Adrenal gland (tissue), 12 donors: ENCODE data around the gene MSANTD2. TPM values are rescaled to one million over a fixed set of nuclear protein-coding genes. Genes with fewer than 3 reads are reported as not detected.

Experiments used
- DNase-seq, 7 donors: peaks; one replicate each; pipeline ENCODE4 v3.0.0-alpha.2; 2019 to 2020
- H3K27ac ChIP-seq, 5 donors: fragments of 200-600 bp; sonication (generic) in 4 of 5; 1 replicate in 3 of 5; 2 replicates in 2 of 5; pipeline versions ENCODE4 v1.5.1 to v1.8.0; 2016 to 2020; ENCODE audit warnings: mild to moderate bottlenecking in 1 of 5
- H3K27me3 ChIP-seq: fragments of 200-600 bp; 2 replicates; pipeline ENCODE4 v1.8.0; 2021
- H3K36me3 ChIP-seq, 2 donors: fragments of 200-600 bp; replicated peaks in 1 of 2; 1 replicate in 1 of 2; 2 replicates in 1 of 2; pipeline versions ENCODE4 v1.5.1 to v1.8.0; 2018 to 2022
- H3K4me1 ChIP-seq, 2 donors: fragments of 200-600 bp; replicated peaks in 1 of 2; 1 replicate in 1 of 2; 2 replicates in 1 of 2; pipeline versions ENCODE4 v1.5.1 to v1.8.0; 2018 to 2021
- H3K4me3 ChIP-seq, 4 donors: fragments of 200-600 bp; sonication (generic) in 3 of 4; one replicate each; pipeline ENCODE4 v1.5.1; 2016 to 2018
- H3K9me3 ChIP-seq, 3 donors: fragments of 200-600 bp; sonication (generic) in 1 of 3; replicated peaks in 1 of 3; 1 replicate in 2 of 3; 2 replicates in 1 of 3; pipeline versions ENCODE4 v1.5.1 to v1.8.0; 2016 to 2021
- POLR2A ChIP-seq, 2 donors: fragments of 450-650 bp; IDR thresholded peaks; one replicate each; pipeline ENCODE4 v1.6.1; 2017; ENCODE audit warnings: antibody characterized with exemption in 2 of 2, mild to moderate bottlenecking in 2 of 2, moderate library complexity in 1 of 2
- WGBS, 4 donors: extraction: QIAGEN DNeasy Blood & Tissue Kit in 2 of 4; methylation state at CpG; one replicate each; pipeline versions ENCODE4 v1.1.5 to v1.1.7; 2013 to 2017; 5-methylcytosine and 5-hydroxymethylcytosine counted together
- intact Hi-C, 2 donors: fragments of 100-400 bp; cut with DNase I; formaldehyde crosslinking; loops; one replicate each; pipeline versions ENCODE4 v1.14.1 to v1.15.0; 2022 to 2023
- polyA plus RNA-seq, 3 donors: library from polyadenylated mRNA; stranded (reverse); fragments of 200-250 nt in 2 of 3; fragments of 350-450 nt in 1 of 3; fragmentation: Illumina TruSeq in 1 of 3; extraction: RNeasy Lipid Tissue Mini Kit (QIAGEN cat#74804) in 1 of 3; gene quantifications; one replicate each; pipeline ENCODE4 v1.2.3, GENCODE V29; 2013 to 2014
- total RNA-seq, 9 donors: library from RNA; depleted of rRNA in 4 of 9; stranded (reverse); fragments of >200 nt in 4 of 9; fragments of 120-200 nt in 1 of 9; fragmentation: NEBNext Ultra II Directional in 1 of 9; extraction: Animal tissue kit (Norgen Biotek cat#: 25700) in 1 of 9; gene quantifications; one replicate each; pipeline versions ENCODE4 v1.1.0 to v1.2.4, GENCODE V29; 2013 to 2023
- TF ChIP-seq, protein P1 (sequence below), 6 experiments: fragments of 450-650 bp in 4 of 6; fragments of 200-600 bp in 2 of 6; sonication (generic) in 1 of 6; IDR thresholded peaks; 1 replicate in 5 of 6; 2 replicates in 1 of 6; pipeline versions ENCODE4 v1.5.1 to v1.8.0; 2016 to 2021; ENCODE audit warnings: antibody characterized with exemption in 6 of 6, mild to moderate bottlenecking in 2 of 6, moderate library complexity in 1 of 6
- donor health status: healthy with polysubstance abuse.
- donor health status: Bipolar disorder and iron deficiency.
- donor health status: DM: yes; HTN: yes; CAD: no.
- donor health status: DM: no; HTN: no; CAD: no.
- donor health status: DM: no; HTN: no; CAD: no.
- donor health status: DM: yes; HTN: yes; CAD: no.

MSANTD2 gene
- total and polyA plus RNA-seq, 12 donors = 4.4 to 16.8 (median 9.7) TPM

DNA sequence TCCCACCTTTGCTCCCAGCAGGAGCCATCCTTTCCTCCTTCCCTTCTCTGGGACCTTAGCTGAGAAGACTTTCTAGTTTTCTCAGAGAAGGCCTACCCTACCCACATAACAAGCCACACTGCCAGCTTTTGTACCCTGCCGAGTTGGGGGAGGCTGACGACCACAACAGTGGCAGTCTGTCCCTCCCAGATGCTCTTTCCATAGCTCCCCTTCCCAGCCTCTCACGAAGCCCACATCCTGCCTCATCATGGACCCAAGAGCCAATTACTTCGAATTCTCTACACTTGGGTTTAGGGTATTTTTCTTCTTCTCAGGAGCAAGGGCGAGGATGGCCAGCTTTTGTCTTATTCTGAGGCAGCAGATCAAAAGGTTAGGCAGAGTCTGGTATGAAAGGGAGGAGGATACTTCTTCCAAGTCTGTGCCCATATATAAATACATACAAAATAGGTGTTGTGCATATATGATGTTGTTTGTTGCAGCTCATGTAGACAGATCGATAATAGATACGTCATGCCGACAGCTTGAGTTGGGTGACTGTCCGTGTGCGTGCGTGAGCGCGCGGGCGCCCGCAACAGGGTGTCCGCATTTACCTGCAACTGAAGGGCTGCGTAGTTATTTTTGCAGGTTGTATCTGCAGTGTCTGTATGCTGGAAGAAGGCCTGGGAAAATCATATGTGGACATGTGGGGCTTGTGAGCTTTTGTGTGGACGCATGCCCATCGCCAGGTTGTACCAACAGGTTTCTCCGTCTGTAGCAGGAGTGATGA, 61.3 kb downstream of the MSANTD2 start:
- H3K4me3 ChIP-seq = peak overlapping the region in 1 of 4 donors; percentile 40
- no peaks in the 10 kb centered on the region for H3K9me3 ChIP-seq
- peaks cover 22% of the 10 kb centered on the region for H3K27me3 ChIP-seq
- TF ChIP-seq POLR2A (IDR thresholded peaks at IDR 0.05) = no peak
- TF ChIP-seq, protein P1, sequence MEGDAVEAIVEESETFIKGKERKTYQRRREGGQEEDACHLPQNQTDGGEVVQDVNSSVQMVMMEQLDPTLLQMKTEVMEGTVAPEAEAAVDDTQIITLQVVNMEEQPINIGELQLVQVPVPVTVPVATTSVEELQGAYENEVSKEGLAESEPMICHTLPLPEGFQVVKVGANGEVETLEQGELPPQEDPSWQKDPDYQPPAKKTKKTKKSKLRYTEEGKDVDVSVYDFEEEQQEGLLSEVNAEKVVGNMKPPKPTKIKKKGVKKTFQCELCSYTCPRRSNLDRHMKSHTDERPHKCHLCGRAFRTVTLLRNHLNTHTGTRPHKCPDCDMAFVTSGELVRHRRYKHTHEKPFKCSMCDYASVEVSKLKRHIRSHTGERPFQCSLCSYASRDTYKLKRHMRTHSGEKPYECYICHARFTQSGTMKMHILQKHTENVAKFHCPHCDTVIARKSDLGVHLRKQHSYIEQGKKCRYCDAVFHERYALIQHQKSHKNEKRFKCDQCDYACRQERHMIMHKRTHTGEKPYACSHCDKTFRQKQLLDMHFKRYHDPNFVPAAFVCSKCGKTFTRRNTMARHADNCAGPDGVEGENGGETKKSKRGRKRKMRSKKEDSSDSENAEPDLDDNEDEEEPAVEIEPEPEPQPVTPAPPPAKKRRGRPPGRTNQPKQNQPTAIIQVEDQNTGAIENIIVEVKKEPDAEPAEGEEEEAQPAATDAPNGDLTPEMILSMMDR (IDR thresholded peaks at IDR 0.05) = no peak
- intact Hi-C loops = no loop called here
- WGBS, 4 donors = 53 to 60% (median 59%) methylated on average over 21 of the region's 21 CpGs
- no peak for DNase-seq
- H3K4me1 ChIP-seq = peaks cover 5 to 17% of the 10 kb centered on the region in 2 donors
- H3K36me3 ChIP-seq = no peaks in the 10 kb centered on the region
- H3K27ac ChIP-seq = no peak overlapping the region

DNA sequence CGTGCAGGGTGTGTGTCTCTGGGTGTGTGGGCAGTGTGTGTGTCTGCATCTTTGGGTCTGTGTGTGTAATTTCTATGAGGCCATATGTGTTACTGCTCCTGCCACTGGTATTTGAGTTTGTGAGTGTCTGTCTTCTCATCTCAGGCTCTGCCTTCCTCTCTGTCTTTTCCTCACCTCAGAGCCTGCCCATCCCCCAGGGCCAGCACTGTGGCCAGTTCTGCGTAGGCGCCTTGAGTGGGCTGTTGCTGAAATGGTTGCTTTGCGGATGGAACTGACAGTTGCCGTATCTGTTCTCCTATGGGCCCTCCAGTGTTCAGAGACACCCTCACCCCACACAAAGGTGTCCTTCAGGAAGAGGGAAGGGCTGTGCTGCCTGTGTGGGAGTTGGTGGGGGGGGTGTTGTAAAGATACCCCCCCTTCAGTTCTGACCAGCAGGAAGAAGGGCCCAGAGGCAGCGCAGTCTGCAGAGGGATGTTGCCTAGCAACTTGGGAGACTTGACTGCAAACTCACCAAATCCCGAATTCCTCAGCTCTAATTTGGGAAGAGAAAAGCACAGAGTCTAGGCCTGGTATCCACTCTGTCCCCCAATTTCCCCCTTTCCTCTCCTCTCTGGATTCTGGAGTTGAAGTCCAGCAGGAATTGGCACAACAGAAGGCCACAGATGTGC, 62.4 kb downstream of the MSANTD2 start:
- peaks cover 11% of the 10 kb centered on the region for H3K27me3 ChIP-seq
- peaks cover 5 to 17% of the 10 kb centered on the region in 2 donors for H3K4me1 ChIP-seq
- H3K4me3 ChIP-seq = no peak overlapping the region
- TF ChIP-seq, protein P1 (IDR thresholded peaks at IDR 0.05) = no peak
- no peak for TF ChIP-seq POLR2A (IDR thresholded peaks at IDR 0.05)
- H3K36me3 ChIP-seq = no peaks in the 10 kb centered on the region
- intact Hi-C loops = no loop called here
- 78 to 89% (median 80%) methylated on average over 5 to 7 of the region's 7 CpGs for whole genome bisulfite sequencing, 4 donors
- no peak overlapping the region for H3K27ac ChIP-seq
- DNase-seq = no peak
- H3K9me3 ChIP-seq = no peaks in the 10 kb centered on the region

DNA sequence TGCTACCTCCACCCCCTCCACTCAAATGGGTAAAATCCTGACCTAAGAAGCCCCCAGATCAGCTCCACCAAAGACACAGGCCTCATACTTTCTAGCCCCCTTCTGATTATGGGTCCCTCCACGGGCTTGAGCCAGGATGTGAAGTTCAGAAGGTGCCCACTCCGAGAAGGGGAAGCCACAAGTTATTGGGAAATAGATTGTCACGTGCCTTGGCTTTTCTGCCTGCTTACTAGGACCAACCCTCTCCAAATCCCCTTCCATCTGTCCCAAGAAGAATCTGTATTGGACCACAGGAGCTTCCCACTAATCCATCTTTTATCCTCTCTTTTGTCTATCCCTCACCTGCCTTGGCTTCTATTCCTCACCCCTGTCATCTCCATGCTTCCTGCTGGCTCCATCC, 63.5 kb downstream of the MSANTD2 start:
- TF ChIP-seq, protein P1 (IDR thresholded peaks at IDR 0.05) = no peak
- TF ChIP-seq POLR2A (IDR thresholded peaks at IDR 0.05) = no peak
- intact Hi-C loops = no loop called here
- Histone ChIP-seq H3K36me3 (no peaks in the 10 kb centered on the region), H3K4me1 (peaks cover 5 to 17% of the 10 kb centered on the region in 2 donors), H3K4me3 (no peak overlapping the region), H3K27me3 (peaks cover 8% of the 10 kb centered on the region), H3K27ac (no peak overlapping the region), H3K9me3 (no peaks in the 10 kb centered on the region)
- 59 to 71% (median 63%) methylated on average over 3 of the region's 3 CpGs for WGBS, 4 donors
- DNase-seq = no peak

- H3K36me3 ChIP-seq = no peaks in the 10 kb centered on the region
- 69 to 79% (median 76%) methylated on average over 4 of the region's 4 CpGs for WGBS, 4 donors
- no peaks in the 10 kb centered on the region for H3K27me3 ChIP-seq
- H3K9me3 ChIP-seq = no peaks in the 10 kb centered on the region
- TF ChIP-seq, protein P1 (IDR thresholded peaks at IDR 0.05) = no peak
- no peak for TF ChIP-seq POLR2A (IDR thresholded peaks at IDR 0.05)
- H3K4me1 ChIP-seq = no peaks in the 10 kb centered on the region
- no peak overlapping the region for H3K4me3 ChIP-seq
- peak in 4 of 7 donors; percentile 28 to 66 (median 48) for DNase-seq
- no peak overlapping the region for H3K27ac ChIP-seq
- intact Hi-C loops = no loop called here
Observed at GRCh38 chr11:124732230-124732629, 68.0 kb downstream of the MSANTD2 start.
